AG10803 (cell line): ENCODE results near the gene GDF11.
A peak's percentile ranks its signal among the peaks of the same experiment; 100 is the strongest.

Source experiments
- DNase-seq: peaks from one replicate; pipeline ENCODE4 v3.0.0; 2010; ENCODE audit warnings: low read depth
- H3K4me3 ChIP-seq: 2 replicates; pipeline ENCODE4 v1.5.1; 2011; ENCODE audit warnings: mild to moderate bottlenecking, low read length, control low read depth
- TF ChIP-seq, protein P1 (sequence below): conservative IDR thresholded peaks from 2 replicates; pipeline ENCODE4 v1.5.1; 2011; ENCODE audit warnings: mild to moderate bottlenecking, low read length, control low read depth, inconsistent platforms

The GDF11 gene

GRCh38 chr12:55696796-55697462 lies 46.0 kb upstream of the GDF11 start:
- no peak for DNase-seq
- no peak overlapping the region for H3K4me3 ChIP-seq
- TF ChIP-seq, protein P1, sequence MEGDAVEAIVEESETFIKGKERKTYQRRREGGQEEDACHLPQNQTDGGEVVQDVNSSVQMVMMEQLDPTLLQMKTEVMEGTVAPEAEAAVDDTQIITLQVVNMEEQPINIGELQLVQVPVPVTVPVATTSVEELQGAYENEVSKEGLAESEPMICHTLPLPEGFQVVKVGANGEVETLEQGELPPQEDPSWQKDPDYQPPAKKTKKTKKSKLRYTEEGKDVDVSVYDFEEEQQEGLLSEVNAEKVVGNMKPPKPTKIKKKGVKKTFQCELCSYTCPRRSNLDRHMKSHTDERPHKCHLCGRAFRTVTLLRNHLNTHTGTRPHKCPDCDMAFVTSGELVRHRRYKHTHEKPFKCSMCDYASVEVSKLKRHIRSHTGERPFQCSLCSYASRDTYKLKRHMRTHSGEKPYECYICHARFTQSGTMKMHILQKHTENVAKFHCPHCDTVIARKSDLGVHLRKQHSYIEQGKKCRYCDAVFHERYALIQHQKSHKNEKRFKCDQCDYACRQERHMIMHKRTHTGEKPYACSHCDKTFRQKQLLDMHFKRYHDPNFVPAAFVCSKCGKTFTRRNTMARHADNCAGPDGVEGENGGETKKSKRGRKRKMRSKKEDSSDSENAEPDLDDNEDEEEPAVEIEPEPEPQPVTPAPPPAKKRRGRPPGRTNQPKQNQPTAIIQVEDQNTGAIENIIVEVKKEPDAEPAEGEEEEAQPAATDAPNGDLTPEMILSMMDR, result no peak

DNA sequence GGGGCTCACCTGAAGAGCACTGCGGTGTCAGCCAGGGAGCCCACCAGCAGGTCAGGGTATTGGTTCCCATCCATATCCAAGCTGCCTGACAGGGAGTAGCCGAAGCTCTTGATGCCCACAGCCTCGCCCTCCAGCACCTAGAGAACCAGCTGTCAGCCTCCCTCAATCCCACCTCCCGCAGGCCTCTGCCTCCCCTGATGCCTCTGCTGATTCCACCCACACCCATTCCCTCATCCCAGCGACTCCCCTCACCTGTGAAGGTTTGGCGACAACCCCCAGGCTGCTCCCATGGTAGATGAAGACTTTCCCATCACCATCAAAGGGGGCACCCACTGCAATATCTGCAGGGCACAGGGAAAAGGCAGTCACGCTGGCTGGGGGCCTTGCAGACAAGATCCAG lies 45.2 kb upstream of the GDF11 start:
- DNase-seq, result no peak
- no peak overlapping the region for H3K4me3 ChIP-seq
- TF ChIP-seq, protein P1, result no peak

DNA sequence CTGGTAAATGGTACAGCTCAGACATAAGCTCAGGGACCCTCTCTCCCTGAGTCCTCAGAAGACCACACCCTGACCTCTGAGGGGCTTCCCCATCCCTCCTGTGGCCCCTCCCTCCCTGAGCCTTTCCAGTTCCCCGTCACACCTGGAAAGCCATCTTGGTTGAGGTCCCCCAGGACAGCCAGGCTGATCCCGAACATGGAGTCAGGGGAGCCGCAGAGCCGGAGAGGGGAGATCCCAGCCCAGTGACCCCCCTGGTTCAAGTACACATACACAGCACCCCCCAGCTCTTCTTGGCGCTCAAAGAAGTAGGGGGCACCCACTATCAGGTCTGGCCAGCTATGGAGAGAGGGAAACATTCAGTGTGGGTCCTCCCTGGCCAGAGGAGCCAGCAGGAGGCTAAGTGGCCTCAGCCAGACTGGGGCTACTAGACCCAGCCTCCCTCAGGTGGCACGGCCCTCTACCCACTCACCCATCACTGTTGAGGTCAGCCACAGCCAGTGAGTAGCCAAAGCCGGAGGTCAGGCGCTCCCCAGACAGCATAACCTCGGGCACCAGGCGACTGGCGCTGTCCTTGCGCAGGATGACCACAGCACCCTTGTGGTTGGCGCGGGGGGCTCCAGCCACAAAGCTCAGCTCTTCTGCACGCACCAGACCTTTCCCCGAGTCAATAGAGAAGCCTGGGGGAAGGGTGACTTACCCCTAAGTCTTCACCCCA lies 44.5 kb upstream of the GDF11 start:
- TF ChIP-seq, protein P1, result no peak
- no peak for DNase-seq

DNA sequence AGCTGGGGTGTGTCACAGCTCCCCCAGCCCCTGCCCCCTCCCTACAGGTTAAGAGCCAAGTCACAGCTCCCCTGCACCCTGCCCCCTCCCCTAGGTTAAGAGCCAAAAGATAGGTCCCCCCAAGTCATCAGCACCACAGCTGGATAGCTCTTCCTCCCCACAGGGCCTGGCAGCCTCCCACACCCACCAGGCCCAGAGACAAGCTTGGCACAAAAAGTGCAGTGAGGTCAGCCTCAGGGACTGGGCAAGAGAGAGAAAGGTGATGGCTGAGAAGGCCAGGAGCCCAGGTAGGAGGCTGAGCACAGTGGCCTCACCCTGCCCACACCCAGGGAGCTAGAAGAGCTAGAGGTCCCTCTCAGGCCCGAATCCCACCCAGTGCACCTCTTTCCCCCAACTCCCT lies 44.0 kb upstream of the GDF11 start:
- H3K4me3 ChIP-seq, result no peak overlapping the region
- TF ChIP-seq, protein P1, result no peak

More for the DNA sequence above, 44.5 kb upstream of the GDF11 start:
- no peak overlapping the region for H3K4me3 ChIP-seq

DNA sequence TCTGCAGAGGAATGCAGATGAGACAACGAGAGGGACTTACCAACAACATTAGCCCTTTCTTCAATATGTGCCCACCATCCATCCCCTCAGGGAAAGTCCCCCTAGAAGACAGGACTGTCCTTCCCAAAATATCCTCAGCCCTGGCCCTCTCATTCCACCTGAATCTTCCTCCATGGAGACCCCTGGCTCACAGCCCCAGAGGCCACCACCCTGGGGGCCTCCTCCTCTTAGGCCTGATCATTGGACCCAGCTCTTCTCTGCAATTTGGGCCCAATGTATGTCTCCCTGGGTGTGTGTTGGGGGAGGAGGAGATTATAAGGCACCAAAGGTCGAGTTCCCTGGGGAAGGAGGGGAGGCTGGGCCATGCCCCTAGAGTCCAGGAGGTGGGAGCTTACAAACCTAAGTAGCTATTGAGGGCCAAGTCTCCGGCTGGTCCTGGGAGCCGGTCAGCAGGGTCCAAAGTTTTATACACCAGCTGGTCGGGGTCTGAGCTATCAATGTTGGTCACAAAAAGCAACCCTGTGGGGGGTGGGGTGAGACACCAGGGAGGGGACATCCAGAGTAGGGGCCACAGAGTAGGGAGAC lies 43.4 kb upstream of the GDF11 start:
- no peak for DNase-seq
- TF ChIP-seq, protein P1, result no peak
- no peak overlapping the region for H3K4me3 ChIP-seq

More for the DNA sequence above, 44.0 kb upstream of the GDF11 start:
- no peak for DNase-seq

DNA sequence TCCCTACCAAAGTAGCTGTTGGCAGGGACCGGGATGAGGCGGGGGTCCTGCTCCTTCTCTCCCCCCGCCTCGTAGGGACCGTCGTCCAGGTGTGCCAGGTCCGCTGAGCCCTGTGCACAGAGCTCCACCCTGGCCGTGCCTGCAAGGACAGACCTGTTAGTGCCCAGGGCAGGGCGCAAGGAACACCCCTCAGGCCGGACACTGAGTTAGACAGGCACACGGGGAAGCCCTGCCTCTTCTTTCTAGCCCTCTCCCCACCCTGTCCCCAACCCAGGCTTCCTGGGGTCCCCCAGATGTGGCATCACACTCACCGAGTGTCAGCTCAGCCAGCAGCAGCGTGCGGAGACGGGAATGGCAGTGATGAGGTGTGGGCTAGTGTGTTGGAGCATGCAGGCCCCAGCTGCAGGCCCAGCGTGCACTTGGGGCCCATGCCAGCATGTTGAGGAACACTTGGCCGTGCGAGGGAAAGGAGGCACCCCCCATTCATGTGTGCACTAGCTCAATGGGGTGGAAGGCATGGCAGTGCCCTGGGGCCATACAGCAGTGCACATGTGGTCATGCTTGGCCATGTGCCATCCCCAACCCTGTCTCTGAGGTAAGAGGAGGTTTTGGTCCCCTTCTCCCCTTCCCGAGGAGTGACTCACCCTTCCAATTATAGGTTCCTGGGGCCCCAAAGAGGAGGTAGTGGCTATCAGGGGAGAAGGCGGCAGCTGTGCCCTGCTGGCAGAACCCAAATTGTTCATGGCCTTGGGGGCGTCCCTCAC lies 42.5 kb upstream of the GDF11 start:
- DNase-seq, result peak; percentile 30
- TF ChIP-seq, protein P1, result no peak

More for the DNA sequence above, 42.5 kb upstream of the GDF11 start:
- H3K4me3 ChIP-seq, result no peak overlapping the region
